Measurements from ENCODE around the gene LITAF. TPM values are rescaled to one million over a fixed set of nuclear protein-coding genes. Genes with fewer than 3 reads are reported as not detected.

The LITAF gene
- total RNA-seq, 1 experiment from 2014 or later = 84.2 TPM

- TF ChIP-seq ZBTB33 (IDR thresholded peaks at IDR 0.05; ENCODE audit: extremely low read depth, insufficient replicate concordance, low read length) = no peak
Observed at GRCh38 chr16:11634312-11634711, 47.6 kb upstream of the LITAF start (continued).

- Histone ChIP-seq H3K79me2 (ENCODE audit: insufficient read depth, low read length) (no peaks in the 10 kb centered on the region), H2AFZ (ENCODE audit: low read depth, low read length, poor library complexity, severe bottlenecking) (no peak overlapping the region), H3K9me2 (ENCODE audit: insufficient read depth) (no peaks in the 10 kb centered on the region), H3K4me2 (ENCODE audit: low read length) (peak overlapping the region; percentile 46), H3K27ac (ENCODE audit: low read depth, low read length) (no peak overlapping the region), H3K4me3 (replicated peaks in 1 of 2; ENCODE audit: low read depth in 1 of 2, low read length in 2 of 2) (no peak overlapping the region), H3K36me3 (ENCODE audit: control insufficient read depth in 1 of 2, insufficient read depth in 2 of 2, low read length in 2 of 2) (no peaks in the 10 kb centered on the region), H3K27me3 (ENCODE audit: insufficient read depth, low read length) (no peaks in the 10 kb centered on the region), H3K9me3 (ENCODE audit: control insufficient read depth in 1 of 2, insufficient read depth in 1 of 2, low read depth in 1 of 2, low read length in 2 of 2) (no peaks in the 10 kb centered on the region), H3K9ac (ENCODE audit: low read length) (0 out of 2 replicates have a peak overlapping the region, but pooled peaks have one; percentile 20), H3K4me1 (ENCODE audit: control insufficient read depth in 1 of 2, insufficient read depth in 2 of 2, low read length in 2 of 2) (peaks cover 13 to 36% of the 10 kb centered on the region in 2 experiments), H4K20me1 (ENCODE audit: insufficient read depth) (no peaks in the 10 kb centered on the region)
- ChIA-PET CTCF (no interaction called here), POLR2A (no interaction called here), RAD21 (ENCODE audit: low non-redundant PET in 1 of 2, low total read pairs in 2 of 2, uncharacterized antibody in 2 of 2, unreplicated experiment in 2 of 2) (no interaction called here)
- intact Hi-C loops (cut with micrococcal nuclease) = no loop called here
- DNase-seq (ENCODE audit: low read depth, low spot score) (no peak), ATAC-seq (no peak)
- TF ChIP-seq ZFX (IDR thresholded peaks at IDR 0.05) = no peak
- TF ChIP-seq RAD21 (IDR thresholded peaks at IDR 0.05; ENCODE audit: low read depth) = no peak
- TF ChIP-seq SP1 (IDR thresholded peaks at IDR 0.05; ENCODE audit: low read depth) = no peak
- no peak for TF ChIP-seq CEBPB (IDR thresholded peaks at IDR 0.05; ENCODE audit: low read depth)
- no peak for TF ChIP-seq MAX (IDR thresholded peaks at IDR 0.05)
- TF ChIP-seq FOSL1 (IDR thresholded peaks at IDR 0.05; ENCODE audit: low read depth) = no peak
- no peak for TF ChIP-seq ELF1 (IDR thresholded peaks at IDR 0.05; ENCODE audit: borderline replicate concordance, low read depth)
- no peak for TF ChIP-seq TCF7L2 (IDR thresholded peaks at IDR 0.05; ENCODE audit: borderline replicate concordance, extremely low read depth, insufficient read depth, insufficient read length)
- TF ChIP-seq ZBTB33 (IDR thresholded peaks at IDR 0.05; ENCODE audit: extremely low read depth, insufficient replicate concordance, low read length) = no peak
- no peak for TF ChIP-seq EZH2phosphoT487 (IDR thresholded peaks at IDR 0.05; ENCODE audit: borderline replicate concordance)
- TF ChIP-seq EGR1 (IDR thresholded peaks at IDR 0.05; ENCODE audit: low read depth) = no peak
- no peak for TF ChIP-seq EZH2 (IDR thresholded peaks at IDR 0.05)
- no peak for TF ChIP-seq ATF3 (IDR thresholded peaks at IDR 0.05)
- TF ChIP-seq CBX3 (IDR thresholded peaks at IDR 0.05; ENCODE audit: low read depth) = no peak
- no peak for TF ChIP-seq POLR2A (IDR thresholded peaks at IDR 0.05; ENCODE audit: borderline replicate concordance, extremely low read depth, insufficient read depth, insufficient read length)
- no peak for TF ChIP-seq ZNF274 (IDR thresholded peaks at IDR 0.05; ENCODE audit: low read depth, low read length)
- no peak for TF ChIP-seq JUND (IDR thresholded peaks at IDR 0.05)
- no peak for TF ChIP-seq YY1 (IDR thresholded peaks at IDR 0.05; ENCODE audit: extremely low read depth, insufficient replicate concordance, low read depth, low read length)
- no TSS peak for BruUV-seq (replicated peaks)
Observed at GRCh38 chr16:11633113-11633512, 46.4 kb upstream of the LITAF start.

Measured in HCT116 (cell line).